NCI-H82 (cell line): Measurements from ENCODE around the gene IPMK.
"Not testable (repeated sequence)": the region's sequence is repeated elsewhere in the genome, so short reads cannot be mapped to it uniquely, and the experiment has no call there.

Source experiments
- DNase-seq: peaks from one replicate; lab custom pipeline; 2025; lab: John Stamatoyannopoulos, UW

IPMK gene

GRCh38 chr10:58266826-58267712 is 625 bp downstream of the IPMK start:
- DNase-seq: peak; percentile 61

GRCh38 chr10:58266003-58266825 is 1.5 kb downstream of the IPMK start:
- DNase-seq: no peak

DNA sequence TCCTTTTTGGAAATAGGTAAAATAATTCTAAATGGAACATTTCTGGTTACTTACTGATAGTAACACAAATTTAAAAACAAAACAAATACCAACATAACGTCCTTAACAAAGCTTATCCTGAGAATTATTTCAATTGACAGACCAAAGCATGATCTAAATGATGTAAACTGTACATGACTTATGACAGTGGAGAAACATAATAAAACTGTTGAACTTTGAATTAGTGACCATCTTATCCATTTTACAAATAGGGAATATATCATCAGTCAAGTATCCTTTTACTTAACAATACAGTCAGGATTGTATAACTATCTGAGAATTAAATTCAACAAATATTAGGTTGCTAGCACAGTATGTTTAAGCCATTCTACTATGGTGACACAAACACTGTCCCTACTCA is 2.4 kb downstream of the IPMK start:
- no peak for DNase-seq

DNA sequence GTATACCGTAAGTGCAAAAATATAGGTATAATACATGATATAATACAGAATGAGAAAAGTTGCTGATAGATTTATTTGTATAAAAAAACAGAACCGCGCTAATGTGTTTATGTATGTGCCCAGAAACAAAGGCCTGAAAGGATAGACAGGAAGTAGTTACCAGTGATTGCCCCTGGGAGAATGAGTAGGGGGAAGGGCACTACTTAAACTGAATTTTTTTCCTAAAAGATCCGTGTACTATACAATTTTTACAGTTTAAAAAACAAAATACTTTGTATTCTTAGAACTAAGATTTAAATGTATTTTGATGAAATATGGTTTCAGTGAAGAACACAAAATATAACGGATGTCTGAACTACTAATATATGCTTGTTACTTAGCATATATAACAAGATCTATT is 2.9 kb downstream of the IPMK start:
- peak; percentile 7 for DNase-seq

GRCh38 chr10:58262766-58263165 is 4.9 kb downstream of the IPMK start:
- DNase-seq: no peak

DNA sequence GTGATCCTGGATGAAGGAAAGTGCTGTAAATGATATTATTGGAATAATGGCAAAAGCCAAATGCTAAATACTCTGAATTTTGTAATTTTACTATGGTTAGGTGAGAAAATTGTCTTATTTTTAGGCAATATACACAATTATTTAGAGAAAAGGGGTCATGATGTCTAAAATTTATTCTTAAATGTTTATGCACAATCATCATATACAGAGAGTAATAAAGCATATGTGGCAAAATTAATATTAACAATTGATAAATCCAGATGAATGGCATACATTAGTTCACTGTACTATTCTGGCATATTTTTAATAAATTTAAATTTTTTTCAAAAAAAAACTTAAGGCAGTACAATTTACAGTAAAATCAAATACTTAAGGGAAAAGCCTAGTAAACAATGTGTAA is 7.4 kb downstream of the IPMK start:
- no peak for DNase-seq

- no peak for DNase-seq
Observed at GRCh38 chr10:58258977-58259692, 8.6 kb downstream of the IPMK start.

DNA sequence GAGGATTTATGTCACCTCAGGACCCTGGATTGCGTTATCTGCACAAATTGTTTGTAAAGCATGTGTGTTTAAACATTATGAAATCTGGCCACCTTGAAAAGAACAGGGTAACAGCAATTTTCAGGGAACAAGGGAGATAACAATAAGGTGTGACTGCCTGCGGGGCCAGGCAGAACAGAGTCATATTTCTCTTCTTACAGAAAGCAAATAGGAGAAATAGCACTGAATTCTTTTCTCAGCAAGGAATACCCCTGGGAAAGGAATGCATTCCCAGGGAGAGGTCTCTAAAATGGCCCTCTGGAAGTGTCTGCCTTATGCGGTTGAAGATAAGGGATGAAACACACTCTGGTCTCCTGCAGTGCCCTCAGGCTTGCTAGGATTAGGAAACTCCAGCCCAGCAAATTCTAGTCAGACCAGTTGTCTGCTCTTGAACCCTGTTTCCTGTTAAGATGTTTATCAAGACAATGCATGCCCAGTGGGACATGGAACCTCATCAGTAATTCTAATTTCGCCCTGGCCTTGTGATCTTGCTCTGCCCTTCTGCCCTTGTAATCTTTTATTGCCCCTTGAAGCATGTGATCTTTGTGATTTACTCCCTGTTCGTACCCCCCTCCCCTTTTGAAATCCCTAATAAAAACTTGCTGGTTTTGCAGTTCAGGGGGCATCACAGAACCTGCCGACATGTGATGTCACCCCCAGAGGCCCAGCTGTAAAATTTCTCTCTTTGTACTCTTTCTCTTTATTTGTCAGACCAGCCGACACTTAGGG is 11.5 kb downstream of the IPMK start:
- DNase-seq: not testable (repeated sequence)

DNA sequence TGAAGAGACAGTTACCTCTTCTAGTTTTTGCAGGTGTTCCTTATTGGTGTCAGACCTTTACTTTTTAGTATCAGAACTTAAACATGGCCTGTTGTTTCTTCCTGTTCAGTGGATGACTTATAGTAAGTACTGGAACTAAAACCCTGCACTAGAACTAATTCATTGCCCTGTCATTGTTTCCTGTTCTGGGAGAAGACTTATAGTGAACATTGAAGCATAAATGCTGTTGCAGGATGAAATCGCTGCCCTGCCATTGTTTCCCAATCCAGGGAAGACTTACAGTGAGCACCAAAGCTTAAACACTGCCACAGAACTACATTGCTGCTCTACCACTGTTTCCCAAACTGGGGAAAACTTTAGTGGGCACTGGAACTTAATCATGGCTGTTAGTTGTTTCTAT is 13.1 kb downstream of the IPMK start:
- no peak for DNase-seq

DNA sequence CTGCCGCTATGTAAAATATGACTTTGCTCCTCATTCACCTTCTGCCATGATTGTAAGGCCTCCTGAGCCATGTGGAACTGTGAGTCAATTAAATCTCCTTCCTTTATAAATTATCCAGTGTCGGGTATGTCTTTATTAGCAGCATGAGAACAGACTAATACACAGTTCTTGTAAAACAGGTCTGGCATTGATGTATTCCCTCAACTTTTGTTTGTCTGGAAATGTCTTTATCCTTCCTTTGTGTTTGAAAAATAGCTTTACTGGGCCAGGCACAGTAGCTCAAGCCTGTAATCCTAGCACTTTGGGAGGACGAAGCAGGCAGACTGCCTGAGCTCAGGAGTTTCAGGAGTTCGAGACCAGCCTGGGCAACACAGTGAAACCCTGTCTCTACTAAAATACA is 14.5 kb downstream of the IPMK start:
- DNase-seq: no peak

DNA sequence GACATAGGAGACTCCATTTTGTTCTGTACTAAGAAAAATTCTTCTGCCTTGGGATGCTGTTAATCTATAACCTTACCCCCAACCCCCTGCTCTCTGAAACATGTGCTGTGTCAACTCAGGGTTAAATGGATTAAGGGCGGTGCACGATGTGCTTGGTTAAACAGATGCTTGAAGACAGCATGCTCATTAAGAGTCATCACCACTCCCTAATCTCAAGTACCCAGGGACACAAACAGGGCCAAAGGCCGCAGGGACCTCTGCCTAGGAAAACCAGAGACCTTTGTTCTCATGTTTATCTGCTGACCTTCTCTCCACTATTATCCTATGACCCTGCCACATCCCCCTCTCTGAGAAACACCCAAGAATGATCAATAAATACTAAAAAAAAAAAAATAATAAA is 23.0 kb downstream of the IPMK start:
- not testable (repeated sequence) for DNase-seq

GRCh38 chr10:58244242-58244641 is 23.5 kb downstream of the IPMK start:
- DNase-seq: not testable (repeated sequence)

DNA sequence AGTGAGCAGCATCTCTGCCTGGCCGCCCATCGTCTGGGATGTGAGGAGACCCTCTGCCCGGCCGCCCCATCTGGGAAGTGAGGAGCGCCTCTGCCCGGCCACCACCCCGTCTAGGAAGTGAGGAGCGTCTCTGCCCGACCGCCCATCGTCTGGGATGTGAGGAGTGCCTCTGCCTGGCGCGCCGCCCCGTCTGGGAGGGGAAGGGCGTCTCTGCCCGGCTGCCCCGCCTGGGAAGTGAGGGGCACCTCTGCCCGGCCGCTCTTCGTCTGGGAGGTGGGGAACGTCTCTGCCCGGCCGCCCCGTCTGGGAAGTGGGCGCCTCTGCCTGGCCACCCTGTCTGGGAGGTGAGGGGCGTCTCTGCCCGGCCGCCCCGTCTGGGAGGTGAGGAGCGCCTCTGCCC is 23.9 kb downstream of the IPMK start:
- DNase-seq: not testable (repeated sequence)

DNA sequence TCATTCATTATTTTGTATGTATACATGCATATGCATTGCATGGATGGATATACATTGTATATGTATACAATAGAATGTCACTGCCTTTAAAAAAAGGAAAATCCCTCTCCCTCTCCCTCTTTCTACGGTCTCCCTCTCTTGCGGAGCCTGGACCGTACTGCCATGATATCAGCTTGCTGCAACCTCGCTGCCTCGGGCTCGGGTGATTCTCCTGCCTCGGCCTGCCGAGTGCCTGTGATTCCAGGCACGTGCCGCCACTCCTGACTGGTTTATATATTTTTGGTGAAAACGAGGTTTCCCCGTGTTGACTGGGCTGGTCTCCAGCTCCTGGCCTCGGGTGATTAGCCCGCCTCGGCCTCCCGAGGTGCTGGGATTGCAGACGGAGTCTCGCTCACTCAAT is 24.4 kb downstream of the IPMK start:
- no peak for DNase-seq

- DNase-seq: no peak
Observed at GRCh38 chr10:58241346-58241745, 26.3 kb downstream of the IPMK start.

GRCh38 chr10:58240531-58240930 is 27.2 kb downstream of the IPMK start:
- DNase-seq: no peak

- peak; percentile 50 for DNase-seq
Observed at GRCh38 chr10:58239561-58240169, 28.0 kb downstream of the IPMK start.

GRCh38 chr10:58237014-58237834 is 30.5 kb downstream of the IPMK start:
- DNase-seq: no peak

- DNase-seq: not testable (repeated sequence)
Observed at GRCh38 chr10:58229856-58230255, 37.8 kb downstream of the IPMK start.

GRCh38 chr10:58225654-58226053 is 42.0 kb downstream of the IPMK start:
- DNase-seq: no peak
